ENCODE measurements around the gene MLLT1.

DNA sequence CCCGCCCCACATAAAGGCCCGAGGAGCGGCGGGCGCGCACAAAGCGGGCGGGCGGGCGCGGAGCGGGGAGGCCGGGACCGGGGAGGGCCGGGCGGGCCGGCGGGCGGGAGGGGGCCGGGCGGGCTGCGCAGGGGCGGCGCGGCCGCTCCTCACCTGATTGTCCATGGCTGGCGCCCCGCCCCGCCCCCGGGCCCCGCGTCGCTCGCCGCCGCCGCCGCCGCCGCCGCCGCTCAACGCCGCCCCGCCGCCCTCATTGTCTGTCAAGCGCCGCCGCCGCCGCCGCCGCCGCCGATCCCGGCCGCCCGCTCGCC is 200 bp downstream of the MLLT1 start:
- TF ChIP-seq EZH2phosphoT487 (IDR thresholded peaks at IDR 0.05; ENCODE audit: borderline replicate concordance, low read length) (no peak), CTCF (IDR thresholded peaks at IDR 0.05; ENCODE audit: low read depth, low read length, poor library complexity, severe bottlenecking) (no peak)
